ENCODE measurements around the gene OR10K1. TPM values are rescaled to one million over a fixed set of nuclear protein-coding genes. Genes with fewer than 3 reads are reported as not detected.

OR10K1 gene
- total RNA-seq, 1 experiment from 2014 or later = not detected

DNA sequence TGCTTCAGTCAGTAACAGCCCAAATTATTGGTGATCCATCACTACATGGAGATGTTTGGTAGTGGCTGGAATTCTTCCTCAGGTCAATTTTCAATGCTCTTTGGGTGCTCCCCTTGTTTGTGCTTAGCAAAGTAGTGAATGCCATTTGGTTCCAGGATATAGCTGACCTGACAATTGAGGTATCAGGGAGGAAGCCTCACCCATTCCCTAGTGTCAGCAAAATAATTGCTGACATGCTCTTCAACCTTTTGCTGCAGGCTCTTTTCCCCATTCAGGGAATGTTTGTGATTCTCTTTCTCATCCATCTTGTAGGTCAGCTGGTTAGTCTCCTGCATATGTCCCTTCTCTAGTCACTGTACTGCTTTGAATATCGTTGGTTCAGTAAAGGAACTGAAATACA is 7.1 kb upstream of the OR10K1 start:
- no peaks in the 10 kb centered on the region for H3K27me3 Mint-ChIP-seq (ENCODE audit: unreplicated experiment)
- no TSS peak for BruUV-seq (replicated peaks)
- intact Hi-C loops (cut with micrococcal nuclease; ENCODE audit: unreplicated experiment) = no loop called here

DNA sequence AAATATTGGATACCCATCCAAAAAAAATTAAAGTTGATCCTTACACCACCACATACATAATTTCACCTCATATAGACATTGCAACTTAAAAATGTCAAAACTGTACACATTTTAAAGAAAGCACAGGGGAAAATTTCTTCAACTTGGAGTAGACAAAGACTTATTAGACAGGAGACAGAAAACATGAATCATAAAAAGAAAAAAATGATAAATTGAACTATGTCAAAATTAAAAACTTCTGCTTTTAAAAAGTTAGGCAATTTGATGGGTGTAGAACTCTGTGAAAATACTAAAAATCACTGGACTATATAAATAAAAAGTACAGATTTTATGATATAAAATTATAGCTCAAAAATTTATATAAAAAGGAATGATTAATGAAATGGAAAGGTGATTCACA is 4.4 kb upstream of the OR10K1 start:
- no peak for DNase-seq
- H3K27ac Mint-ChIP-seq (ENCODE audit: unreplicated experiment) = no peak overlapping the region
- CTCF ChIA-PET = no interaction called here
- no TSS peak for BruUV-seq (replicated peaks)
- no peak overlapping the region for H3K4me3 Mint-ChIP-seq (ENCODE audit: low read depth, unreplicated experiment)
- H3K27me3 Mint-ChIP-seq (ENCODE audit: unreplicated experiment) = no peaks in the 10 kb centered on the region
- H3K9me3 Mint-ChIP-seq (ENCODE audit: low read depth, unreplicated experiment) = no peaks in the 10 kb centered on the region
- intact Hi-C loops (cut with micrococcal nuclease; ENCODE audit: unreplicated experiment) = no loop called here
- TF ChIP-seq, protein P1, sequence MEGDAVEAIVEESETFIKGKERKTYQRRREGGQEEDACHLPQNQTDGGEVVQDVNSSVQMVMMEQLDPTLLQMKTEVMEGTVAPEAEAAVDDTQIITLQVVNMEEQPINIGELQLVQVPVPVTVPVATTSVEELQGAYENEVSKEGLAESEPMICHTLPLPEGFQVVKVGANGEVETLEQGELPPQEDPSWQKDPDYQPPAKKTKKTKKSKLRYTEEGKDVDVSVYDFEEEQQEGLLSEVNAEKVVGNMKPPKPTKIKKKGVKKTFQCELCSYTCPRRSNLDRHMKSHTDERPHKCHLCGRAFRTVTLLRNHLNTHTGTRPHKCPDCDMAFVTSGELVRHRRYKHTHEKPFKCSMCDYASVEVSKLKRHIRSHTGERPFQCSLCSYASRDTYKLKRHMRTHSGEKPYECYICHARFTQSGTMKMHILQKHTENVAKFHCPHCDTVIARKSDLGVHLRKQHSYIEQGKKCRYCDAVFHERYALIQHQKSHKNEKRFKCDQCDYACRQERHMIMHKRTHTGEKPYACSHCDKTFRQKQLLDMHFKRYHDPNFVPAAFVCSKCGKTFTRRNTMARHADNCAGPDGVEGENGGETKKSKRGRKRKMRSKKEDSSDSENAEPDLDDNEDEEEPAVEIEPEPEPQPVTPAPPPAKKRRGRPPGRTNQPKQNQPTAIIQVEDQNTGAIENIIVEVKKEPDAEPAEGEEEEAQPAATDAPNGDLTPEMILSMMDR (IDR thresholded peaks at IDR 0.05; ENCODE audit: unreplicated experiment) = no peak
- no peaks in the 10 kb centered on the region for H3K4me1 Mint-ChIP-seq (ENCODE audit: low read depth, unreplicated experiment)
- H3K36me3 Mint-ChIP-seq (ENCODE audit: insufficient read depth, unreplicated experiment) = no peaks in the 10 kb centered on the region

More for the DNA sequence above, 7.1 kb upstream of the OR10K1 start:
- no peak overlapping the region for H3K27ac Mint-ChIP-seq (ENCODE audit: unreplicated experiment)
- CTCF ChIA-PET = no interaction called here
- H3K36me3 Mint-ChIP-seq (ENCODE audit: insufficient read depth, unreplicated experiment) = no peaks in the 10 kb centered on the region
- no peaks in the 10 kb centered on the region for H3K4me1 Mint-ChIP-seq (ENCODE audit: low read depth, unreplicated experiment)
- H3K4me3 Mint-ChIP-seq (ENCODE audit: low read depth, unreplicated experiment) = no peak overlapping the region
- TF ChIP-seq, protein P1 (IDR thresholded peaks at IDR 0.05; ENCODE audit: unreplicated experiment) = no peak
- DNase-seq = no peak
- H3K9me3 Mint-ChIP-seq (ENCODE audit: low read depth, unreplicated experiment) = peaks cover 7% of the 10 kb centered on the region

DNA sequence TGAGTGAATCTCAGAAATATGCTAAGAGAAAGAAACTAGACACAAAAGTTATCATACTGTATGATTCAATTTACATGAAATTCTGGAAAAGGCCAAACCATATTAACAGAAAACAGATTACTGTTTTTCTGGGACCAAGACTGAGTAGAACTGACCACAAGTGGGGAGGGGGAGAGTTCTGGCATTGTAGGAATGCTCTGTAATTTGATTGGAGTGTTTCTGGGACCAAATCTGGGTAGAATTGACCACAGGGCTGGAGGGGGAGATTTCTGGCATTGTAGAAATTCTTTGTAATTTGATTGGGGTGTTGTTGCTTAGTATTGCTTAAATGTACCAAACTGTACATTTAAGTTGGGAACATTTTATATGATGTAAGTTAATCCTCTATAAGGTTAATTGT is 3.4 kb upstream of the OR10K1 start:
- DNase-seq = no peak
- no peaks in the 10 kb centered on the region for H3K9me3 Mint-ChIP-seq (ENCODE audit: low read depth, unreplicated experiment)
- no peaks in the 10 kb centered on the region for H3K27me3 Mint-ChIP-seq (ENCODE audit: unreplicated experiment)
- H3K36me3 Mint-ChIP-seq (ENCODE audit: insufficient read depth, unreplicated experiment) = no peaks in the 10 kb centered on the region
- TF ChIP-seq, protein P1 (IDR thresholded peaks at IDR 0.05; ENCODE audit: unreplicated experiment) = no peak
- CTCF ChIA-PET = no interaction called here
- intact Hi-C loops (cut with micrococcal nuclease; ENCODE audit: unreplicated experiment) = no loop called here
- no peaks in the 10 kb centered on the region for H3K4me1 Mint-ChIP-seq (ENCODE audit: low read depth, unreplicated experiment)
- no peak overlapping the region for H3K27ac Mint-ChIP-seq (ENCODE audit: unreplicated experiment)
- no peak overlapping the region for H3K4me3 Mint-ChIP-seq (ENCODE audit: low read depth, unreplicated experiment)
- no TSS peak for BruUV-seq (replicated peaks)

DNA sequence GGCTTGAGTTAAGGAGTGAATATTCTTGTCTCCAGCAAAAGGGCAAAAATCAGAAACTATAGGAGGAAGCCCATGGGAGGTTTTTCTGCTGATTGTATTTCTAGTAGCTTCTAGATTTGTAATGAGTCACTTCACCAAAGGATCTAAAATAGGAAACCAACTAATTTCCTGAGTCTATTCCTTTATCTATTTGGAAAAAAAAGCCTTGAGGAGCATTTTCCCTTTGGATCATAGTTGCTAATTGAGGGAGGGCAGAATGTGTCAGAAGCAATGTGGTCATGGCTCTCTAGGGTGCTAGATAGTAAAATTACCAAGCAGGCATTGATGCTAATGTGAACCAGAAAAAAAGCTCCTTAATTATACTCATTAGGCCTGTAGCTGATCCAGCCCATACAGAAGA is 10.3 kb downstream of the OR10K1 start, which contains the start of gene OR10R2:
Gene OR10R2, plus strand, starts transcription at position 301 of the 400 bp plus-strand sequence. CDS start 106 bp downstream, outside the sequence.
- CTCF ChIA-PET = interaction anchor here (1.2 kb wide), 1 partner anchor 21 kb away, joined by 3 read pairs; no protein-coding TSS in a partner anchor
- H3K4me3 Mint-ChIP-seq (ENCODE audit: low read depth, unreplicated experiment) = no peak within 1 kb of the TSS
- BruUV-seq (replicated peaks) = no TSS peak
- no peak for DNase-seq
- no peaks in the 10 kb centered on the region for H3K9me3 Mint-ChIP-seq (ENCODE audit: low read depth, unreplicated experiment)
- intact Hi-C loops (cut with micrococcal nuclease; ENCODE audit: unreplicated experiment) = no loop called here
- no peak within 1 kb of the TSS for H3K27ac Mint-ChIP-seq (ENCODE audit: unreplicated experiment)
- TF ChIP-seq, protein P1 (IDR thresholded peaks at IDR 0.05; ENCODE audit: unreplicated experiment) = no peak
- H3K36me3 Mint-ChIP-seq (ENCODE audit: insufficient read depth, unreplicated experiment) = no peaks in the 10 kb centered on the region
- no peaks in the 10 kb centered on the region for H3K4me1 Mint-ChIP-seq (ENCODE audit: low read depth, unreplicated experiment)
- peaks cover 34% of the 10 kb centered on the region for H3K27me3 Mint-ChIP-seq (ENCODE audit: unreplicated experiment)
